Motor neuron (in vitro differentiated cells): ENCODE data around the gene PDE4D. TPM values are rescaled to one million over a fixed set of nuclear protein-coding genes. Genes with fewer than 3 reads are reported as not detected.
"Not testable (repeated sequence)": the region's sequence is repeated elsewhere in the genome, so short reads cannot be mapped to it uniquely, and the experiment has no call there.

Experiments
- ATAC-seq, 8 experiments: fragments of 200-7000 bp; cut with Tn5 transposase; replicated peaks in 6 of 8; 2 replicates each; pipeline ENCODE4 v1.8.0; 2021; ENCODE audit warnings: mild to moderate bottlenecking in 8 of 8, moderate library complexity in 8 of 8
- H3K27ac ChIP-seq, 2 donors: fragments of 250-450 bp; sonication (Bioruptor Pico); 2 replicates each; pipeline ENCODE4 v1.9.0; 2021; ENCODE audit warnings: antibody characterized with exemption in 2 of 2, mild to moderate bottlenecking in 2 of 2, moderate library complexity in 1 of 2
- H3K4me1 ChIP-seq, 2 donors: fragments of 250-450 bp; sonication (Bioruptor Pico); replicated peaks in 1 of 2; 2 replicates each; pipeline ENCODE4 v1.6.1; 2021; ENCODE audit warnings: antibody characterized with exemption in 2 of 2, mild to moderate bottlenecking in 2 of 2, moderate library complexity in 1 of 2
- H3K4me3 ChIP-seq, 5 donors: fragments of 250-450 bp; sonication (Bioruptor Pico); 2 replicates each; pipeline ENCODE4 v1.9.0; 2021; ENCODE audit warnings: antibody characterized with exemption in 5 of 5, mild to moderate bottlenecking in 5 of 5, moderate library complexity in 4 of 5
- WGBS, 10 experiments: fragments of 450-650 bp; shearing (Covaris generic); methylation state at CpG; one replicate each; pipeline ENCODE4 v1.0.0; 2022; 5-methylcytosine and 5-hydroxymethylcytosine counted together
- in situ Hi-C, 9 experiments: fragments of 400-800 bp; cut with MboI; loops; one replicate each; pipeline ENCODE4 v1.15.0; 2021; ENCODE audit warnings: low sequenced_read_pairs in 9 of 9, low pct_unique_long_range_greater_than_20kb in 2 of 9; ENCODE audit not compliant: unreplicated experiment in 9 of 9
- total RNA-seq, 8 experiments: library from RNA; unstranded; fragments of 300-600 nt; gene quantifications; 2 replicates each; pipeline versions ENCODE4 v1.2.3 to v1.2.4, GENCODE V29; 2022

PDE4D gene
- total RNA-seq, 8 experiments from 2014 or later = 10.1 to 57.2 (median 23.7) TPM

- in situ Hi-C loops = no loop called here
- ATAC-seq = no peak
- Histone ChIP-seq H3K4me3 (no peak overlapping the region), H3K27ac (no peak overlapping the region), H3K4me1 (no peaks in the 10 kb centered on the region)
- WGBS, 10 experiments = 42 to 100% (median 82%) methylated on average over 2 of the region's 2 CpGs
Measured at GRCh38 chr5:58969795-58970194, 923.7 kb downstream of the PDE4D start.

- Histone ChIP-seq H3K4me3 (no peak overlapping the region), H3K27ac (no peak overlapping the region), H3K4me1 (no peaks in the 10 kb centered on the region)
- 79 to 100% (median 90%) methylated on average over 1 to 3 of the region's 3 CpGs; no CpG with 5 or more reads in 1 of the 10 experiments for WGBS, 10 experiments
- in situ Hi-C loops = no loop called here
- no peak for ATAC-seq
Measured at GRCh38 chr5:58969253-58969652, 924.3 kb downstream of the PDE4D start.

- in situ Hi-C loops = no loop called here
- Histone ChIP-seq H3K4me1 (no peaks in the 10 kb centered on the region), H3K4me3 (no peak overlapping the region), H3K27ac (no peak overlapping the region)
- WGBS, 10 experiments = 0 to 100% (median 82%) methylated on average over 1 to 3 of the region's 3 CpGs; no CpG with 5 or more reads in 2 of the 10 experiments
- ATAC-seq = no peak
Measured at GRCh38 chr5:58968350-58968749, 925.2 kb downstream of the PDE4D start.

- whole genome bisulfite sequencing, 10 experiments = 20 to 100% (median 95%) methylated on average over 1 to 2 of the region's 2 CpGs; no CpG with 5 or more reads in 3 of the 10 experiments
- Histone ChIP-seq H3K4me3 (no peak overlapping the region), H3K4me1 (no peaks in the 10 kb centered on the region), H3K27ac (no peak overlapping the region)
- no peak for ATAC-seq
- in situ Hi-C loops = no loop called here
Measured at GRCh38 chr5:58967597-58968281, 925.8 kb downstream of the PDE4D start.

GRCh38 chr5:58965677-58966414 lies 927.7 kb downstream of the PDE4D start:
- in situ Hi-C loops = no loop called here
- 22 to 100% (median 86%) methylated on average over 1 to 9 of the region's 9 CpGs; no CpG with 5 or more reads in 1 of the 10 experiments for WGBS, 10 experiments
- ATAC-seq = no peak

GRCh38 chr5:58963821-58964220 lies 929.7 kb downstream of the PDE4D start:
- peaks cover 0 to 2% of the 10 kb centered on the region in 2 donors for H3K4me1 ChIP-seq
- H3K4me3 ChIP-seq = no peak overlapping the region
- WGBS, 10 experiments = 40 to 100% (median 90%) methylated on average over 1 of the region's 1 CpG; no CpG with 5 or more reads in 4 of the 10 experiments
- no peak overlapping the region for H3K27ac ChIP-seq
- in situ Hi-C loops = no loop called here
- no peak for ATAC-seq

More at GRCh38 chr5:58965677-58966414, 927.7 kb downstream of the PDE4D start:
- H3K4me3 ChIP-seq = no peak overlapping the region
- H3K4me1 ChIP-seq = peaks cover 0 to 2% of the 10 kb centered on the region in 2 donors
- no peak overlapping the region for H3K27ac ChIP-seq

GRCh38 chr5:58963361-58963760 lies 930.2 kb downstream of the PDE4D start:
- H3K4me3 ChIP-seq = no peak overlapping the region
- H3K4me1 ChIP-seq = peaks cover 0 to 2% of the 10 kb centered on the region in 2 donors
- WGBS, 10 experiments = 7 to 79% (median 63%) methylated on average over 2 to 4 of the region's 4 CpGs; no CpG with 5 or more reads in 1 of the 10 experiments
- ATAC-seq = no peak
- H3K27ac ChIP-seq = no peak overlapping the region
- in situ Hi-C loops = no loop called here

GRCh38 chr5:58961631-58962280 lies 931.8 kb downstream of the PDE4D start:
- ATAC-seq = no peak
- in situ Hi-C loops = no loop called here
- Histone ChIP-seq H3K4me3 (no peak overlapping the region), H3K27ac (no peak overlapping the region), H3K4me1 (peaks cover 0 to 2% of the 10 kb centered on the region in 2 donors)
- 23 to 100% (median 95%) methylated on average over 1 to 3 of the region's 3 CpGs; no CpG with 5 or more reads in 1 of the 10 experiments for WGBS, 10 experiments

- H3K27ac ChIP-seq = no peak overlapping the region
- H3K4me3 ChIP-seq = no peak overlapping the region
- 0 to 100% (median 62%) methylated on average over 1 to 3 of the region's 3 CpGs; no CpG with 5 or more reads in 4 of the 10 experiments for WGBS, 10 experiments
- no peak for ATAC-seq
- in situ Hi-C loops = no loop called here
- peaks cover 0 to 2% of the 10 kb centered on the region in 2 donors for H3K4me1 ChIP-seq
Measured at GRCh38 chr5:58958701-58959100, 934.8 kb downstream of the PDE4D start.

- H3K27ac ChIP-seq, in situ Hi-C loops, H3K4me1 ChIP-seq, H3K4me3 ChIP-seq, ATAC-seq: not testable (repeated sequence)
- WGBS, 10 experiments = 0 to 100% (median 47%) methylated on average over 1 of the region's 2 CpGs; no CpG with 5 or more reads in 6 of the 10 experiments
Measured at GRCh38 chr5:58953218-58953617, 940.3 kb downstream of the PDE4D start.

GRCh38 chr5:58950224-58950623 lies 943.3 kb downstream of the PDE4D start:
- no peak for ATAC-seq
- 0 to 40% methylated on average over 1 of the region's 2 CpGs; no CpG with 5 or more reads in 8 of the 10 experiments for WGBS, 10 experiments
- H3K4me1 ChIP-seq = no peaks in the 10 kb centered on the region
- no peak overlapping the region for H3K27ac ChIP-seq
- H3K4me3 ChIP-seq = no peak overlapping the region
- in situ Hi-C loops = no loop called here

- H3K4me3 ChIP-seq = no peak overlapping the region
- H3K27ac ChIP-seq = no peak overlapping the region
- H3K4me1 ChIP-seq = no peaks in the 10 kb centered on the region
- no peak for ATAC-seq
- in situ Hi-C loops = no loop called here
- WGBS, 10 experiments = 0 to 80% (median 2%) methylated on average over 1 of the region's 1 CpG; no CpG with 5 or more reads in 2 of the 10 experiments
Measured at GRCh38 chr5:58946230-58946629, 947.3 kb downstream of the PDE4D start.

- WGBS, 10 experiments = 13 to 100% (median 84%) methylated on average over 1 of the region's 1 CpG; no CpG with 5 or more reads in 2 of the 10 experiments
- H3K4me1 ChIP-seq = no peaks in the 10 kb centered on the region
- no peak overlapping the region for H3K27ac ChIP-seq
- in situ Hi-C loops = no loop called here
- no peak for ATAC-seq
- H3K4me3 ChIP-seq = no peak overlapping the region
Measured at GRCh38 chr5:58944221-58944620, 949.3 kb downstream of the PDE4D start.
